Measurements from ENCODE around the gene CAPN12. TPM values are rescaled to one million over a fixed set of nuclear protein-coding genes. Genes with fewer than 3 reads are reported as not detected.

Gene CAPN12
- total RNA-seq, 1 experiment from 2014 or later: 43.9 TPM

DNA sequence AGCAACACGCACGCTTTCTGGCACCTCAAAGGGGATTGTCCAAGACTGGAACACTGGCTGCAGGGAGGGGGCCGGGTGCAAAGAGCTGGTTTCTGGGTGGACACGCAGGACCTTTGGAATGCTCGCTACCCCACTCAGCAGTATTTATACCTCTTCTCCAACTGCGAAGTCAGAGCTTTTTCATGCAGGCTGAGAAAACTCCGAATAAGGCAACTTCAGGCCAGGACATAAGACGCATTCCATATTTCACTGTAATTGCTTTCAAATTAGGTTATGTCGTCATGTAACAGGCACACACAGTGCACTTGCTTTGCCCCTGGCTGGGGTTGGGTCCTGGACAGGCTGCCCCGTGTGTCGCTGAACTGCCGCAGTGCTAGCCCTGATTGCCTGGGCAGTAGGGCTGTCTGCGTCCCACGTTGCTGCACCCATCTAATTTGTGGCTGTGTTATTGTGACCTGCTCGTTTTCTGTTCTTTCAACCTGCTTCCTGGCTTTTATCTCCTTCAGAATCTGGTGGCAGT is 52.3 kb downstream of the CAPN12 start:
- TF ChIP-seq EZH2 (IDR thresholded peaks at IDR 0.05; ENCODE audit: low read depth): no peak
- TF ChIP-seq, protein P1, sequence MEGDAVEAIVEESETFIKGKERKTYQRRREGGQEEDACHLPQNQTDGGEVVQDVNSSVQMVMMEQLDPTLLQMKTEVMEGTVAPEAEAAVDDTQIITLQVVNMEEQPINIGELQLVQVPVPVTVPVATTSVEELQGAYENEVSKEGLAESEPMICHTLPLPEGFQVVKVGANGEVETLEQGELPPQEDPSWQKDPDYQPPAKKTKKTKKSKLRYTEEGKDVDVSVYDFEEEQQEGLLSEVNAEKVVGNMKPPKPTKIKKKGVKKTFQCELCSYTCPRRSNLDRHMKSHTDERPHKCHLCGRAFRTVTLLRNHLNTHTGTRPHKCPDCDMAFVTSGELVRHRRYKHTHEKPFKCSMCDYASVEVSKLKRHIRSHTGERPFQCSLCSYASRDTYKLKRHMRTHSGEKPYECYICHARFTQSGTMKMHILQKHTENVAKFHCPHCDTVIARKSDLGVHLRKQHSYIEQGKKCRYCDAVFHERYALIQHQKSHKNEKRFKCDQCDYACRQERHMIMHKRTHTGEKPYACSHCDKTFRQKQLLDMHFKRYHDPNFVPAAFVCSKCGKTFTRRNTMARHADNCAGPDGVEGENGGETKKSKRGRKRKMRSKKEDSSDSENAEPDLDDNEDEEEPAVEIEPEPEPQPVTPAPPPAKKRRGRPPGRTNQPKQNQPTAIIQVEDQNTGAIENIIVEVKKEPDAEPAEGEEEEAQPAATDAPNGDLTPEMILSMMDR (conservative IDR thresholded peaks at IDR 0.05): no peak
- peak overlapping the region; percentile 76 for H3K4me2 ChIP-seq
- H3K4me1 ChIP-seq (replicated peaks; ENCODE audit: insufficient read depth): peaks cover 81% of the 10 kb centered on the region
- BruUV-seq (replicated peaks): no TSS peak
- CTCF ChIA-PET: interaction anchor here (0.6 to 1.1 kb wide), 2 partner anchors 15 to 57 kb away, joined by 3 read pairs; no protein-coding TSS in a partner anchor
- no peaks in the 10 kb centered on the region for H3K27me3 ChIP-seq (ENCODE audit: insufficient read depth, low read depth)
- H3K9me2 ChIP-seq (ENCODE audit: insufficient read depth): no peaks in the 10 kb centered on the region
- no peaks in the 10 kb centered on the region for H3K9me3 ChIP-seq (ENCODE audit: insufficient read depth, low read depth)
- peaks cover 50% of the 10 kb centered on the region for H3K36me3 ChIP-seq (ENCODE audit: low read depth)
- DNase-seq: peak; percentile 87 to 90
- intact Hi-C loops (cut with micrococcal nuclease; ENCODE audit: unreplicated experiment): loop anchor here (1.0 kb wide), 1 partner anchor 34 kb away; no protein-coding TSS in a partner anchor
- H2AFZ ChIP-seq: no peak overlapping the region
- H3K4me3 ChIP-seq: peak overlapping the region; percentile 49; the same call in 1 of the 2 replicates
- peaks cover 6% of the 10 kb centered on the region; the same call in 1 of the 2 replicates for H4K20me1 ChIP-seq (ENCODE audit: insufficient read depth)
- peaks cover 100% of the 10 kb centered on the region for H3K79me2 ChIP-seq (ENCODE audit: low read depth)
- peaks cover 95% of the 10 kb centered on the region for H3F3A ChIP-seq (ENCODE audit: insufficient read depth, low read depth)
- POLR2A ChIA-PET (ENCODE audit: unreplicated experiment): interaction anchor here (0.5 to 2.5 kb wide), 15 partner anchors 8 to 209 kb away, joined by 3 to 36 read pairs (median 7); partner anchors contain the start of gene ACTN4
- H3K27ac ChIP-seq: peak overlapping the region; percentile 100

DNA sequence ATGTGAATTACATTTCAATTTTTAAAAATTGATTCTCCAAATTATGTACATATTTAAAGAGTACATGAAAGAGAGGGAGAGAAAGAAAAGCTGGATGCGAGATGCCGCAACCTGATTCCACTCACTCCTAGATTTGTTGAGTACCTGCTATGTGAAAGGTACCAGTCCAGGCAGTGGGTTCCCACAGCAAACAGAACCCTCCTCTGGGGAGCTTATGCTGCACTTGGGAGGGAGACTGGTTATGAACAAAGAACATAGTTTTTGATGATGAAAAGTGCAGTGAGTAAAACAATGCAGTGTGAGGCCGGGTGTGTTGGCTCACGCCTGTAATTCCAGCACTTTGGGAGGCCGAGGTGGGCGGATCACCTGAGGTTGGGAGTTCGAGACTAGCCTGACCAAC is 53.4 kb downstream of the CAPN12 start:
- Histone ChIP-seq H3K27ac (peak overlapping the region; percentile 100), H3K4me1 (replicated peaks; ENCODE audit: insufficient read depth) (peaks cover 92% of the 10 kb centered on the region), H3F3A (ENCODE audit: insufficient read depth, low read depth) (peaks cover 96% of the 10 kb centered on the region), H3K9me3 (ENCODE audit: insufficient read depth, low read depth) (no peaks in the 10 kb centered on the region), H3K4me2 (peak overlapping the region; percentile 76), H3K27me3 (ENCODE audit: insufficient read depth, low read depth) (no peaks in the 10 kb centered on the region), H2AFZ (no peak overlapping the region), H3K36me3 (ENCODE audit: low read depth) (peaks cover 38% of the 10 kb centered on the region), H3K79me2 (ENCODE audit: low read depth) (peaks cover 100% of the 10 kb centered on the region), H3K4me3 (no peak overlapping the region), H3K9me2 (ENCODE audit: insufficient read depth) (no peaks in the 10 kb centered on the region), H4K20me1 (ENCODE audit: insufficient read depth) (no peaks in the 10 kb centered on the region)
- no peak for DNase-seq
- ChIA-PET POLR2A (ENCODE audit: unreplicated experiment) (interaction anchor here (0.6 to 1.4 kb wide), 5 partner anchors 11 to 161 kb away, joined by 3 to 21 read pairs (median 4); no protein-coding TSS in a partner anchor), CTCF (interaction anchor here (0.6 kb wide), 2 partner anchors 147 to 149 kb away, joined by 5 to 17 read pairs; no protein-coding TSS in a partner anchor)
- intact Hi-C loops (cut with micrococcal nuclease; ENCODE audit: unreplicated experiment): no loop called here
- no TSS peak for BruUV-seq (replicated peaks)
- TF ChIP-seq EZH2 (IDR thresholded peaks at IDR 0.05; ENCODE audit: low read depth): no peak
- TF ChIP-seq, protein P1 (conservative IDR thresholded peaks at IDR 0.05): no peak

DNA sequence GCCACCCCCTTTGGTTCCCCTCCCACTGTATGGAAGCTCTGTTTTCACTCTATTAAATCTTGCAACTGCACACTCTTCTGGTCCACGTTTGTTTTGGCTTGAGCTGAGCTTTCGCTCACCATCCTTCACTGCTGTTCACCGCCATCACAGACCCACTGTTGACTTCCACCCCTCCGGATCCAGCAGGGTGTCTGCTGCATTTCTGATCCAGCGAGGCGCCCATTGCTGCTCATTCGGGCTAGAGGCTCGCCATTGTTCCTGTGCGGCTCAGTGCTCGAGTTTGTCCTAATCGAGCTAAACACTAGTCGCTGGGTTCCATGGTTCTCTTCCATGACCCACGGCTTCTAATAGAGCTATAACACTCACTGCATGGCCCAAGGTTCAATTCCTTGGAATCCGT is 54.1 kb downstream of the CAPN12 start:
- H3K9me3 ChIP-seq (ENCODE audit: insufficient read depth, low read depth): no peaks in the 10 kb centered on the region
- no peaks in the 10 kb centered on the region for H4K20me1 ChIP-seq (ENCODE audit: insufficient read depth)
- no peaks in the 10 kb centered on the region for H3K9me2 ChIP-seq (ENCODE audit: insufficient read depth)
- H3K4me2 ChIP-seq: peak overlapping the region; percentile 76
- H3K79me2 ChIP-seq (ENCODE audit: low read depth): peaks cover 100% of the 10 kb centered on the region
- H2AFZ ChIP-seq: no peak overlapping the region
- no peak for TF ChIP-seq EZH2 (IDR thresholded peaks at IDR 0.05; ENCODE audit: low read depth)
- TF ChIP-seq, protein P1 (conservative IDR thresholded peaks at IDR 0.05): no peak
- ChIA-PET CTCF (no interaction called here), POLR2A (ENCODE audit: unreplicated experiment) (no interaction called here)
- intact Hi-C loops (cut with micrococcal nuclease; ENCODE audit: unreplicated experiment): no loop called here
- H3K4me3 ChIP-seq: no peak overlapping the region
- peaks cover 36% of the 10 kb centered on the region for H3K36me3 ChIP-seq (ENCODE audit: low read depth)
- H3K4me1 ChIP-seq (replicated peaks; ENCODE audit: insufficient read depth): peaks cover 99% of the 10 kb centered on the region
- DNase-seq: no peak
- H3F3A ChIP-seq (ENCODE audit: insufficient read depth, low read depth): peaks cover 96% of the 10 kb centered on the region
- no TSS peak for BruUV-seq (replicated peaks)
- no peaks in the 10 kb centered on the region for H3K27me3 ChIP-seq (ENCODE audit: insufficient read depth, low read depth)
- H3K27ac ChIP-seq: peak overlapping the region; percentile 100

Data from PC-9 (cell line).